Mesenchymal stem cell (in vitro differentiated cells and primary cell): ENCODE measurements around the gene ZNF687.

ENCODE experiments used
- DNase-seq: peaks from one replicate; pipeline ENCODE4 v3.0.0-alpha.2; 2013
- H2AFZ ChIP-seq: one replicate; pipeline ENCODE4 v1.6.1; 2013; ENCODE audit warnings: low read depth, mild to moderate bottlenecking, control low read depth, inconsistent platforms, low read length, moderate library complexity
- H2AK5ac ChIP-seq: 2 replicates; pipeline ENCODE4 v1.6.1; 2013; ENCODE audit warnings: low read length, moderate library complexity, mild to moderate bottlenecking, inconsistent platforms; ENCODE audit not compliant: severe bottlenecking
- H2BK120ac ChIP-seq: one replicate; pipeline ENCODE4 v1.6.1; 2013; ENCODE audit warnings: low read depth, mild to moderate bottlenecking, inconsistent platforms, low read length, moderate library complexity
- H2BK12ac ChIP-seq, 2 experiments: one replicate each; pipeline ENCODE4 v1.6.1; 2013; ENCODE audit warnings: inconsistent platforms in 2 of 2, low read length in 2 of 2, mild to moderate bottlenecking in 2 of 2, moderate library complexity in 2 of 2, control low read depth in 1 of 2
- H2BK15ac ChIP-seq: one replicate; pipeline ENCODE4 v1.6.1; 2013; ENCODE audit warnings: mild to moderate bottlenecking, low read depth, inconsistent platforms; ENCODE audit not compliant: poor library complexity, severe bottlenecking
- H2BK5ac ChIP-seq: 2 replicates; pipeline ENCODE4 v1.6.1; 2013; ENCODE audit warnings: low read depth, mild to moderate bottlenecking, low read length, control low read depth, inconsistent platforms; ENCODE audit not compliant: poor library complexity, severe bottlenecking
- H3K14ac ChIP-seq, 2 experiments: one replicate each; pipeline ENCODE4 v1.6.1; 2013; ENCODE audit warnings: inconsistent platforms in 2 of 2, low read length in 2 of 2, control low read depth in 1 of 2, mild to moderate bottlenecking in 1 of 2, moderate library complexity in 1 of 2
- H3K18ac ChIP-seq, 2 experiments: one replicate each; pipeline ENCODE4 v1.6.1; 2013; ENCODE audit warnings: inconsistent platforms in 2 of 2, low read length in 2 of 2, control low read depth in 1 of 2, low read depth in 1 of 2, mild to moderate bottlenecking in 1 of 2
- H3K23ac ChIP-seq, 2 experiments: one replicate each; pipeline ENCODE4 v1.6.1; 2013; ENCODE audit warnings: inconsistent platforms in 2 of 2, low read length in 2 of 2, mild to moderate bottlenecking in 2 of 2, moderate library complexity in 2 of 2, control low read depth in 1 of 2
- H3K27ac ChIP-seq: 2 replicates; pipeline ENCODE4 v1.5.1; 2013; ENCODE audit warnings: mild to moderate bottlenecking, moderate library complexity, low read length, control low read depth, inconsistent platforms; ENCODE audit not compliant: poor library complexity, severe bottlenecking
- H3K27me3 ChIP-seq, 2 experiments: 2 replicates each; pipeline versions ENCODE4 v1.6.1 to v1.7.0; 2013; ENCODE audit warnings: low read length in 2 of 2, mild to moderate bottlenecking in 2 of 2, moderate library complexity in 2 of 2, control low read depth in 1 of 2, inconsistent platforms in 1 of 2; ENCODE audit not compliant: control insufficient read depth in 1 of 2, insufficient read depth in 1 of 2
- H3K36me3 ChIP-seq, 2 experiments: 2 replicates each; pipeline versions ENCODE4 v1.6.1 to v1.7.0; 2013; ENCODE audit warnings: low read length in 2 of 2, control low read depth in 1 of 2, inconsistent platforms in 1 of 2, low read depth in 1 of 2, mild to moderate bottlenecking in 1 of 2; ENCODE audit not compliant: insufficient read depth in 2 of 2, control insufficient read depth in 1 of 2
- H3K4ac ChIP-seq, 2 experiments: one replicate each; pipeline ENCODE4 v1.6.1; 2013; ENCODE audit warnings: inconsistent platforms in 2 of 2, low read length in 2 of 2, mild to moderate bottlenecking in 2 of 2, moderate library complexity in 2 of 2, control low read depth in 1 of 2, low read depth in 1 of 2
- H3K4me1 ChIP-seq: 2 replicates; pipeline ENCODE4 v1.6.1; 2013; ENCODE audit warnings: low read depth, low read length, control low read depth; ENCODE audit not compliant: control insufficient read depth, insufficient read depth
- H3K4me2 ChIP-seq: 2 replicates; pipeline ENCODE4 v1.6.1; 2013; ENCODE audit warnings: low read length, mild to moderate bottlenecking, inconsistent platforms; ENCODE audit not compliant: poor library complexity, severe bottlenecking
- H3K4me3 ChIP-seq, 2 experiments: 2 replicates each; pipeline versions ENCODE4 v1.5.1 to v1.7.0; 2013; ENCODE audit warnings: low read length in 2 of 2, mild to moderate bottlenecking in 2 of 2, control low read depth in 1 of 2, low read depth in 1 of 2; ENCODE audit not compliant: insufficient read depth in 1 of 2
- H3K79me1 ChIP-seq: replicated peaks from 2 replicates; pipeline ENCODE4 v1.6.1; 2013; ENCODE audit warnings: mild to moderate bottlenecking, control low read depth, low read length, inconsistent platforms; ENCODE audit not compliant: poor library complexity, severe bottlenecking
- H3K9ac ChIP-seq: 2 replicates; pipeline ENCODE4 v1.7.0; 2013; ENCODE audit warnings: mild to moderate bottlenecking, low read length, moderate library complexity
- H3K9me3 ChIP-seq: 2 replicates; pipeline ENCODE4 v1.7.0; 2013; ENCODE audit warnings: mild to moderate bottlenecking, low read length; ENCODE audit not compliant: control insufficient read depth
- H4K8ac ChIP-seq: one replicate; pipeline ENCODE4 v1.6.1; 2013; ENCODE audit warnings: inconsistent platforms, mild to moderate bottlenecking, low read length, moderate library complexity
- H4K91ac ChIP-seq: one replicate; pipeline ENCODE4 v1.6.1; 2013; ENCODE audit warnings: mild to moderate bottlenecking, low read length, inconsistent platforms
- WGBS: methylation state at CpG from one replicate; pipeline ENCODE4 v1.1.7; 2013; ENCODE audit warnings: mixed read lengths; 5-methylcytosine and 5-hydroxymethylcytosine counted together

ZNF687 gene

GRCh38 chr1:151313501-151313900, 31.4 kb downstream of the ZNF687 start:
- Histone ChIP-seq H3K9me3 (no peaks in the 10 kb centered on the region), H3K4me3 (peak overlapping the region in 1 of 2 experiments; percentile 41), H3K14ac (no peak overlapping the region), H2BK120ac (no peak overlapping the region), H2AK5ac (peak overlapping the region; percentile 0), H2BK15ac (no peak overlapping the region), H3K23ac (no peak overlapping the region), H3K4me1 (peaks cover 30% of the 10 kb centered on the region), H4K8ac (no peak overlapping the region), H3K36me3 (peaks cover 25 to 45% of the 10 kb centered on the region in 2 experiments), H3K9ac (peak overlapping the region; percentile 56), H2BK5ac (no peak overlapping the region), H3K4me2 (no peak overlapping the region), H2BK12ac (no peak overlapping the region), H3K79me1 (peaks cover 19% of the 10 kb centered on the region), H2AFZ (no peak overlapping the region), H3K27me3 (no peaks in the 10 kb centered on the region), H4K91ac (no peak overlapping the region), H3K27ac (no peak overlapping the region), H3K18ac (no peak overlapping the region), H3K4ac (no peak overlapping the region)
- WGBS, result 96% methylated on average over 2 of the region's 2 CpGs
- DNase-seq, result no peak

DNA sequence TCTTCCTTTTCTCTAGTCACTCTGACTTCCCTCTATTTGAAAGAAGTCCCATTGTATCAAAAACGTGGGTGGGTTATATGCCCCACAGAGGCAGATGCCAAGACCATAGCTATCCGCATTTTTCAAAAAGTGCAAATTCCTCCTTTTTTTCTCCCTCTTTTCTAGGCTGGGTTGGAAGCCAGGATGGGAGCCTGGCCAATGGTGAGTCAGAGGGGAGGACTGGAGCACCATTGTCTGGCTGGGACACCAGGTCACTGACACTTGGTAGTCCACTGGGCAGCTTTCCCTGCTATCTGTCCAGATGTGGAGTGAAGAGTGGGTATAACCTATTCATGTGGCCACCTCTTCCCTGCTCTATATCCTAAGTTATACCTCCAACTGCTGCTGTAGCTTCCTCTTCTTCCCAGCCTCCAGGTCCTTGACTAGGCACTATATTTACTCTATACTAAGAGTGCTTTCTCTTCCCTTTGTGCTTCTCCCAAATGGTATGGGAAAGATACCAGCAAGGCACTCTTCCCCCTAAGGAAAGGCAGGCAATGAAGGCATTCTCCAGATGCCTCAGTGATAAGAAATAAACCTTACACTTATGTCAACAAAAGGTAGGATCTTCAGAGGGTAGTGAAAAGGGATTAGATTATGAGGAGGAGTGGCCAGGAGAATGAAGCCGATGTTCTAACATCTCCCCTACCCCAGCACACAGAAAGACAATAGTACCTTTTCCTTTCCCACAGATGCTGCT, 32.2 kb downstream of the ZNF687 start:
- Histone ChIP-seq H2BK120ac (no peak overlapping the region), H3K9me3 (no peaks in the 10 kb centered on the region), H2AFZ (no peak overlapping the region), H2AK5ac (no peak overlapping the region), H3K9ac (peak overlapping the region; percentile 56), H3K36me3 (peaks cover 25 to 45% of the 10 kb centered on the region in 2 experiments), H3K4me2 (no peak overlapping the region), H3K18ac (no peak overlapping the region), H3K4me1 (peaks cover 29% of the 10 kb centered on the region), H2BK12ac (no peak overlapping the region), H2BK5ac (no peak overlapping the region), H3K4me3 (peak overlapping the region in 1 of 2 experiments; percentile 41), H3K14ac (no peak overlapping the region), H3K23ac (no peak overlapping the region), H4K91ac (no peak overlapping the region), H4K8ac (no peak overlapping the region), H3K27me3 (no peaks in the 10 kb centered on the region), H3K4ac (no peak overlapping the region), H3K79me1 (peaks cover 15% of the 10 kb centered on the region), H3K27ac (peak overlapping the region; percentile 28), H2BK15ac (no peak overlapping the region)
- 67% methylated on average over 2 of the region's 3 CpGs for WGBS
- DNase-seq, result peak; percentile 78

- Histone ChIP-seq H2BK120ac (no peak overlapping the region), H3K9ac (no peak overlapping the region), H3K23ac (no peak overlapping the region), H3K14ac (no peak overlapping the region), H3K27ac (no peak overlapping the region), H2BK5ac (no peak overlapping the region), H3K18ac (no peak overlapping the region), H4K91ac (no peak overlapping the region), H3K4ac (no peak overlapping the region), H3K9me3 (no peaks in the 10 kb centered on the region), H2BK12ac (peak overlapping the region in 1 of 2 experiments; percentile 21), H2AFZ (no peak overlapping the region), H2AK5ac (no peak overlapping the region), H3K4me2 (no peak overlapping the region), H3K4me3 (no peak overlapping the region), H2BK15ac (no peak overlapping the region), H3K4me1 (peaks cover 18% of the 10 kb centered on the region), H3K36me3 (peaks cover 27 to 57% of the 10 kb centered on the region in 2 experiments), H4K8ac (no peak overlapping the region), H3K27me3 (no peaks in the 10 kb centered on the region), H3K79me1 (peaks cover 15% of the 10 kb centered on the region)
- no peak for DNase-seq
- WGBS, result 93% methylated on average over 17 of the region's 17 CpGs
Observed at GRCh38 chr1:151315565-151316235, 33.6 kb downstream of the ZNF687 start.

- Histone ChIP-seq H3K27ac (no peak overlapping the region), H3K9me3 (no peaks in the 10 kb centered on the region), H3K9ac (no peak overlapping the region), H2BK5ac (no peak overlapping the region), H2BK120ac (no peak overlapping the region), H2BK15ac (no peak overlapping the region), H3K4me1 (peaks cover 3% of the 10 kb centered on the region), H2BK12ac (no peak overlapping the region), H3K4me2 (no peak overlapping the region), H4K91ac (no peak overlapping the region), H3K79me1 (peaks cover 25% of the 10 kb centered on the region), H3K27me3 (no peaks in the 10 kb centered on the region), H3K18ac (no peak overlapping the region), H3K23ac (no peak overlapping the region), H3K4ac (no peak overlapping the region), H3K14ac (no peak overlapping the region), H3K36me3 (peaks cover 31 to 72% of the 10 kb centered on the region in 2 experiments), H2AK5ac (no peak overlapping the region), H4K8ac (no peak overlapping the region), H2AFZ (no peak overlapping the region), H3K4me3 (no peak overlapping the region)
- 90% methylated on average over 3 of the region's 3 CpGs for WGBS
- no peak for DNase-seq
Observed at GRCh38 chr1:151318975-151319374, 36.9 kb downstream of the ZNF687 start.
